Esophagus (tissue), 2 donors: ENCODE data around the gene ASIC2. TPM values are rescaled to one million over a fixed set of nuclear protein-coding genes. Genes with fewer than 3 reads are reported as not detected.

Source experiments
- H3K27ac ChIP-seq, 2 donors: one replicate each; pipeline ENCODE4 v1.5.1; 2013; ENCODE audit warnings: low read depth in 2 of 2, mild to moderate bottlenecking in 2 of 2, inconsistent platforms in 1 of 2, low read length in 1 of 2, moderate library complexity in 1 of 2
- H3K27me3 ChIP-seq, 2 donors: one replicate each; pipeline ENCODE4 v1.6.1; 2013; ENCODE audit warnings: low read length in 2 of 2, control low read depth in 1 of 2, mild to moderate bottlenecking in 1 of 2; ENCODE audit not compliant: insufficient read depth in 2 of 2, control insufficient read depth in 1 of 2
- H3K36me3 ChIP-seq, 2 donors: one replicate each; pipeline ENCODE4 v1.6.1; 2013; ENCODE audit warnings: low read length in 1 of 2; ENCODE audit not compliant: control insufficient read depth in 2 of 2, insufficient read depth in 2 of 2
- H3K4me1 ChIP-seq, 2 donors: one replicate each; pipeline ENCODE4 v1.6.1; 2013; ENCODE audit warnings: low read length in 1 of 2; ENCODE audit not compliant: control insufficient read depth in 2 of 2, insufficient read depth in 2 of 2
- H3K4me3 ChIP-seq, 2 donors: one replicate each; pipeline ENCODE4 v1.5.1; 2013; ENCODE audit warnings: low read length in 2 of 2, mild to moderate bottlenecking in 2 of 2, low read depth in 1 of 2, moderate library complexity in 1 of 2
- H3K9me3 ChIP-seq, 2 donors: one replicate each; pipeline ENCODE4 v1.6.1; 2013; ENCODE audit warnings: mild to moderate bottlenecking in 2 of 2, low read depth in 1 of 2, low read length in 1 of 2, moderate library complexity in 1 of 2; ENCODE audit not compliant: control insufficient read depth in 2 of 2, insufficient read depth in 1 of 2
- WGBS, 2 donors: extraction: QIAGEN DNeasy Blood & Tissue Kit; methylation state at CpG; one replicate each; pipeline ENCODE4 v1.1.7; 2013; 5-methylcytosine and 5-hydroxymethylcytosine counted together
- polyA plus RNA-seq, 2 donors: library from polyadenylated mRNA; stranded (reverse); fragments of 200-250 nt; gene quantifications; one replicate each; pipeline ENCODE4 v1.2.3, GENCODE V29; 2013
- donor health status: healthy with polysubstance abuse.
- donor health status: Bipolar disorder and iron deficiency.

The ASIC2 gene
- polyA plus RNA-seq, 2 donors: not detected

DNA sequence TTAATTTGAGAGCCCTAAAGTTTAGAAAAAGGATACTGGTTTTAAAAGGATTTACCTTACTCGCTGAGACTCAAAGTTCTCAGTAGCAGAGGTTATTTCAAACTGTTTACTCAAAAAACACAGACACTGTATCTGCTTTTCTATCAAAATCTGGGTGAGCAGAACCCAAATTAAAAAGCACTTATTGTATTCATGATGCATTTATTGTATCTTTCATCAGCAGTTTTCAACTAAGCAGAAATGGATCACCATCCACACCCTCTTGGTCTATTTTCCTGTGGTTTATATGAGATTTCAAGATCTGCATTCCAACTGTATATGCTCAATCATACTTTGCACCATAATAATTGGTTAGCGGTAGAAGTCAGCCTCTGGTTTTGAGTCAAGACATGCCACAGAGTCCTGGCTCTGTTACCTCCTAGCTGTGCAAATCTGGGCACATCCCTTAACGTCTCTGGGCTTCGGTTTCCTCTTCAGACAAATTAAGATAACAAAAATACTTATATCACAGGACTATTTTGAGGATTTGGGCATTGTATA lies 109.5 kb downstream of the ASIC2 start:
- Histone ChIP-seq H3K4me1 (no peaks in the 10 kb centered on the region), H3K36me3 (no peaks in the 10 kb centered on the region), H3K9me3 (no peaks in the 10 kb centered on the region), H3K27me3 (peaks cover 2 to 7% of the 10 kb centered on the region in 2 donors), H3K4me3 (no peak overlapping the region), H3K27ac (no peak overlapping the region)
- WGBS, 2 donors: 54 to 60% methylated on average over 4 of the region's 4 CpGs

DNA sequence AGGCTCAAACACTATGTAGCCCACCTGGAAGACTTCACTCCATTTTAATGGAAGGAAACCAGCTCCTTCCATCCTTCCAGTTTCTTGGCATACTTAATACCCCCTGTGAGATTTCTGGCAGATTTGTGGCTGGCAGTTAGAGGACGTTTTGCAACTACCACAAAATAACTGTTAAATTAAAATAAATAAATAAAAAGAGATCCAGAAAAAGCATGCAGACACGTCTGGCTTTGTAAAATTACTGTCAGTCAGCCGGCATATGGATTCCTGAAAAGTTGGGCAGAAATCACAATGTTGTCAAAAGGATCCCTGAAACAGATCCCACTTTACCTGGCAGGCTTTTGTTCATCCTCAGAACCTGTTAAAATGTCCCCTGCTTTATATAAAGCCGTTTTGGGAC lies 113.9 kb downstream of the ASIC2 start:
- peaks cover 0 to 2% of the 10 kb centered on the region in 2 donors for H3K27me3 ChIP-seq
- peaks cover 0 to 2% of the 10 kb centered on the region in 2 donors for H3K9me3 ChIP-seq
- H3K4me1 ChIP-seq: no peaks in the 10 kb centered on the region
- H3K27ac ChIP-seq: no peak overlapping the region
- 37 to 47% methylated on average over 4 of the region's 4 CpGs for WGBS, 2 donors
- no peak overlapping the region for H3K4me3 ChIP-seq
- no peaks in the 10 kb centered on the region for H3K36me3 ChIP-seq

DNA sequence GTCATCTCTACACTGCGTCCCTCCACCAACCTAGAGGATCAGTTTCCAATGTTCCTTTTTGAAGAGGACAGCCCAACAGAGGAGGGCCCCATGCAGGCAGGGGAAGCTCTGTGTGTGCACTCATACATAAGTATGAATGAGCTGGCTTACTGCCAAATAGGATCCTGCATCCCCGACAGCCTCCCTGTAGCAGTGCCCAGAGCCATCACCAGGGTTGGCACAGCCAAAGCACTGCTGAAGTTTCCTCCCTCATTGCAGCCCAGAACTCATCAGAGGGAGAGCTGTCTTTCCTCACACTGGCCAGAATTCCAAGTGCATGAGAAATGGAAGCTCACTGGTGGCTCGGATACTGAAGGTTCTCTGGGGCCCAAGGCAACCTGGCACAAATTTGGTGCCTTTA lies 114.4 kb downstream of the ASIC2 start:
- Histone ChIP-seq H3K36me3 (no peaks in the 10 kb centered on the region), H3K9me3 (peaks cover 0 to 2% of the 10 kb centered on the region in 2 donors), H3K27me3 (peaks cover 0 to 2% of the 10 kb centered on the region in 2 donors), H3K27ac (no peak overlapping the region), H3K4me3 (no peak overlapping the region), H3K4me1 (no peaks in the 10 kb centered on the region)
- WGBS, 2 donors: 56 to 57% methylated on average over 3 of the region's 3 CpGs

DNA sequence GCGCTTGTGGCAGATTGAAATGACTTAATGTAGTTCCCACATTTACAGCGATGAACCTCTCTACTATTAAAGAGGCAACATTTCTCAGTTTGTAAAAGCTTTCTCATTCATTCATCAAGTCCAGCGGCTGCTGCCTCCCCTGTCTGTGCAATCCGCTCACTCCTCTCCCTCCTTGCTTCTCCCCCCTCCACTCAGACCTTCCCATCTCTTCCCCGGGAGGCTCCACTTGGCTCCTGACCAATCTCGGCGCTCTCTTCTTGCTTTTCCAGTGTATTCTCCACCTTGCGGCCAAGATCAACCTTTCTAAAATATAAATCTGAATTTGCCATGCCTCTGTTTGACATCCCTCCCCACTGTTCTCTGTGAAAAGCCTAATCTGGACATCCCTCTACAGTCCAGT lies 117.5 kb downstream of the ASIC2 start:
- Histone ChIP-seq H3K9me3 (peaks cover 0 to 2% of the 10 kb centered on the region in 2 donors), H3K27me3 (peaks cover 2 to 3% of the 10 kb centered on the region in 2 donors), H3K4me3 (no peak overlapping the region), H3K27ac (no peak overlapping the region), H3K36me3 (no peaks in the 10 kb centered on the region), H3K4me1 (no peaks in the 10 kb centered on the region)
- 53 to 54% methylated on average over 8 of the region's 8 CpGs for WGBS, 2 donors

DNA sequence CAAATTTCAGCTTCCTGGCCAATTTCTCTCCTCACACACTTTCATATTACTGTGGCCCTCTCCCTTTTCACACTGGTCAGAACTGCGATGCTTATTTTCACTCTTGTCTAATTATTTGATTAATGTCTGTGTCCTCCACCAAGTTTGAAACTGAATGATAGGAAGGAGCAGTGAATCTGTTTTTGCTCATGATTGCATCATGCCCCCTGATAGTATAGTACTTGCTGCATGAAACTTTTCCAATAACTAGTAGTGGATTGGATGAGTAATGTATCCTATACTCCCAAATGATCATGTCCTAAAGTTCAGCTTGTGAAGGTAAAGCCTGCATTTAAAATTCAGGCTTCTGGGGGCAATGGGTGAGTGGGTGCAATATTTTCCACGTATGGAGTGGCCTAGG lies 121.2 kb downstream of the ASIC2 start:
- H3K27ac ChIP-seq: no peak overlapping the region
- H3K9me3 ChIP-seq: peaks cover 0 to 2% of the 10 kb centered on the region in 2 donors
- WGBS, 2 donors: 65 to 72% methylated on average over 2 of the region's 2 CpGs
- no peak overlapping the region for H3K4me3 ChIP-seq
- no peaks in the 10 kb centered on the region for H3K36me3 ChIP-seq
- H3K4me1 ChIP-seq: no peaks in the 10 kb centered on the region
- H3K27me3 ChIP-seq: peaks cover 0 to 3% of the 10 kb centered on the region in 2 donors

DNA sequence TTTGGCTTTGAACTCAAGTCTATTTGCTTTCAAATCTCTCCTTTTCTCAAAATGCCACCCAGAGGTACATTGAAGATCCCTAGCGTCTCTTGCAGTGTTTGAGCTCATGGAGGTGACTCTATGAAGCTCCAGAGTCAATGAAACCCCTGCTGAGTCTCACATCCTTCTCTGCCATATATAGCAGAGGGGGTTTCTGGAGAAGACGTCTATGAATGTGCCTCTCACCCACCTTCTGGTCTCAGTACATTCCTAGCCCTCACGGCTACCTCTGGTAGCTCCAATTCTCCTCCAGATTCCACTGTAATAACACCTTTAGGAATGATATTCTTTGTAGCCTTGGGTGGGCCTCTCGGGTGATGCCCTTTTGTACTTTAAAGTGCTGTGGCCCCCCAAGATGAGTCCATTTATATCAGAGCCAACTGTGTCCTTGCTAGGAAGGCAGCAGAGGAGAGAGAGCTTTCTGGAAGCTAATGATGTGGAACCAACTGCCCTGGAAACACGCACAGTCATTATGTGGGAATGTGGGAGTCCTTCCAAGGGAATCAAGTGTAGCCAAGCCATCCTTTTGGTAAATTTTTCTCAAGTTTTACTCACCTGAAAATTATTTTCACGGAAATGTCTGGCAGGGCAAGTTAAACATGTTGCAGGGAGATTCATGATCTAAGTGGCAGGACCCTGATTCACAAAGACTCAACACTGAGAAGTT lies 123.4 kb downstream of the ASIC2 start:
- Histone ChIP-seq H3K36me3 (no peaks in the 10 kb centered on the region), H3K27ac (no peak overlapping the region), H3K4me3 (no peak overlapping the region), H3K4me1 (no peaks in the 10 kb centered on the region), H3K27me3 (peaks cover 0 to 3% of the 10 kb centered on the region in 2 donors), H3K9me3 (no peaks in the 10 kb centered on the region)
- WGBS, 2 donors: 52 to 62% methylated on average over 6 of the region's 6 CpGs

DNA sequence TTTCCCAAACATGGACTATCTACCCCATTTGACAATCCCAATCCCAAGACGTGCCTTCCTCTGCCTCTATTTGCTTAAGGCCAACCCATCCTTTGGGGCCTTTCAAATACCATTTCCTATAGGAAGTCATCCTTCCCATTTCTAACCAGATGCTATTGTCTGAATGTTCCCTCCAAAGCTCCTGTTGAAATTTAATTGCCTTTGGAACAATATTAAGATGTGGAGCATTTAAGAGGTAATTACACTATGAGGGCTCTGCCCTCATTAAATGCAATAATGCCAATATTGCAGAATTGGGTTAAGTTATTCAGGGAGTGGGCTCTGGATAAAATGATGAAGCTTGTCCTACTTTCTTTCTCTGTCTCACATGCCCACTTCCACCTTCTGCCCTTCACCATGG lies 125.4 kb downstream of the ASIC2 start:
- no peak overlapping the region for H3K27ac ChIP-seq
- peaks cover 0 to 3% of the 10 kb centered on the region in 2 donors for H3K27me3 ChIP-seq
- no peaks in the 10 kb centered on the region for H3K4me1 ChIP-seq
- H3K36me3 ChIP-seq: no peaks in the 10 kb centered on the region
- H3K9me3 ChIP-seq: no peaks in the 10 kb centered on the region
- no peak overlapping the region for H3K4me3 ChIP-seq
- 43 to 64% methylated on average over 1 of the region's 1 CpG for WGBS, 2 donors

DNA sequence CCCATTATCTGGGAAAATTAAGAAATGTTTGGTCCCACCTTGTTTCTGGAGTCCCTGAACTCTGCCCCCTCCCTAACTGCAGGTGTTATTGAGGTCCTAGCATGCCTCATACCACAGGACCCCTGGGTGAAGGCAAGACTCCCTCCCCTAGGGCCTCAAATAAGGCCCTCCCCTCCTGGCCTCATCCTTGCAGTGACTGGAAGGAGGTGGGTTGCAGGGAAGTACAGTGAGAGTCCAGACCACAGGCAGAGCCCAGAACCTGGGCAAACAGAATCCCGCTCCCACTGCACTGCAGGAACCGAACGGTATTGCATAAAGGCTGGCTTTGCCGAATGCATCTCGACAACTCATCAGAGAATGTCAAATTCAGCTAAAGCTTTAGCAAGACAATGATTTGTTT lies 126.6 kb downstream of the ASIC2 start:
- no peak overlapping the region for H3K27ac ChIP-seq
- WGBS, 2 donors: 79 to 84% methylated on average over 5 of the region's 5 CpGs
- H3K36me3 ChIP-seq: no peaks in the 10 kb centered on the region
- peaks cover 0 to 3% of the 10 kb centered on the region in 2 donors for H3K27me3 ChIP-seq
- no peak overlapping the region for H3K4me3 ChIP-seq
- no peaks in the 10 kb centered on the region for H3K9me3 ChIP-seq
- no peaks in the 10 kb centered on the region for H3K4me1 ChIP-seq

DNA sequence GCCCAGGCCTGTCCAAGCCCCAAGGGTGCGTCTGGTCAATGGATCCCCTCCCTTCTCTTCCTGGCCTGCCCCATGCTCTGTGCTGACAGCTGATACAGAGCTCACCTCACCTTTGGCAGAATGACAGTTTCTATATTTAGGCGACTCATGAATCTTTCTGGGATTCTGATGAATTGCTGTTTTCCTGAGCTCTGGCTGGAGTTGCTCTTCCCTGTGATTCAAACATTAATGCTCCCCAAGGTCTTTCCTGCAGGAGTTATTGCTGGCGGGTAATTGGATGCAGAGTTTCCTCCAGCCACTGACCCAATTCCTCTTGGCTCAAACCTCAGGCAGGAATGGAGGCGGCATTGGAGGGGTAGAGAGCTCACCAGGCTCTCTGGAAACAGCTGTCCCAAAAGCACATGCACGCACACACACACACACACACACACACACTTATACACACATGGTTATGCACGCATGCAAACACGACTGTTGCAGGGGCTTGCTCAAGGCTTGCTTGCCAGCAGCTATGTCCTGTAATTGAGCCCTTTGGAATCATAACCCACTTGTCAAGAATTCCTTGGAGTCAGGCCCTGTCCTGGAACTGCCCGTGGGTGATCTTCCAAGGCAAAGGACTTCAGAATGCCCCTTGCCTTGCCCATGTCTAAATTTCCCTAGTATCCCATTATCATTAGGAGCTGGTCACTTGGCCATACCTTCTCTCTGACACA lies 128.8 kb downstream of the ASIC2 start:
- Histone ChIP-seq H3K9me3 (no peaks in the 10 kb centered on the region), H3K36me3 (no peaks in the 10 kb centered on the region), H3K4me3 (no peak overlapping the region), H3K27ac (no peak overlapping the region), H3K27me3 (peaks cover 0 to 2% of the 10 kb centered on the region in 2 donors), H3K4me1 (no peaks in the 10 kb centered on the region)
- 34 to 39% methylated on average over 8 of the region's 8 CpGs for WGBS, 2 donors
